Subcutaneous preadipocyte (primary cell): ENCODE data around the gene PLA1A. TPM values are rescaled to one million over a fixed set of nuclear protein-coding genes. Genes with fewer than 3 reads are reported as not detected.

Experiments used
- total RNA-seq: library from RNA; depleted of rRNA; stranded (reverse); fragments of >200 nt; gene quantifications from 2 replicates; pipeline ENCODE4 v1.2.3, GENCODE V29; 2012

Gene PLA1A, protein sequence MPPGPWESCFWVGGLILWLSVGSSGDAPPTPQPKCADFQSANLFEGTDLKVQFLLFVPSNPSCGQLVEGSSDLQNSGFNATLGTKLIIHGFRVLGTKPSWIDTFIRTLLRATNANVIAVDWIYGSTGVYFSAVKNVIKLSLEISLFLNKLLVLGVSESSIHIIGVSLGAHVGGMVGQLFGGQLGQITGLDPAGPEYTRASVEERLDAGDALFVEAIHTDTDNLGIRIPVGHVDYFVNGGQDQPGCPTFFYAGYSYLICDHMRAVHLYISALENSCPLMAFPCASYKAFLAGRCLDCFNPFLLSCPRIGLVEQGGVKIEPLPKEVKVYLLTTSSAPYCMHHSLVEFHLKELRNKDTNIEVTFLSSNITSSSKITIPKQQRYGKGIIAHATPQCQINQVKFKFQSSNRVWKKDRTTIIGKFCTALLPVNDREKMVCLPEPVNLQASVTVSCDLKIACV
- total RNA-seq: not detected in 2 replicates

DNA sequence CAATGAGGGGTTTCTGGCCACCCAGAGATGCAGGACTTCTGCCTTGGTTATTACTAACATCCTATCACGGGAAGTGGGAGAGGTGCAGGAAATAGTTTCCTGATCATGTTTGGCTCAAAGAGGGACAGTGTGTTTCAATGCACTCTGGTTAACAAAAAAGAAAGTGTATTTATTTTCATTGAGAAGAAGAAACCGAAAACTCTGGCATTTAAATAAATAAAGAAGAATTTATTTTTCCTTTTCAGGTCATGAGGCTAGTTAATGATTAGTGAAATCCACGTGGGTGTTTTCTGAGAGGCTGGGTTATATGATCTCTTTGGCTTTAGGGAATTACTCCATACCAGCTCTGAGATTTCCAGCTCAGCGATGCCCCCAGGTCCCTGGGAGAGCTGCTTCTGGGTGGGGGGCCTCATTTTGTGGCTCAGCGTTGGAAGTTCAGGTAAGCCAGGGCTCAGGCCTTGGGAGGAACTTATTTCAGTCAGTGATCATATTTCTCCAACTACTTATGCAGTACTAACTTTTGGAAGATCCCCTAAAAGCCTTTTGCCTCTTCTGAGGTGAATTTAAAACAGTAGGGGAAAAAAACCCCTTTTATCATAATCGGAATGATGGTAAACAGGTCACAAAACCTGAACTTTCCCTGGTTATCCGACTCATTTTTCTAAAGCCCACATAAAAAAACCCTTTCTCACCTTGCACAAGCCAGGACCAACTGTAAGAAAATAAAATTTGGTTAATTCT, at the start of gene PLA1A:
Gene PLA1A, plus strand, starts transcription at position 338 of the 741 bp plus-strand sequence. Its CDS starts 29 bp downstream, at position 367.

GRCh38 chr3:119559441-119559963, 38.2 kb upstream of the PLA1A start, which contains the start of gene CD80:
CD80 (minus strand) TSS chr3:119559614; CDS start chr3:119557728, 1,886 bp downstream.

GRCh38 chr3:119579366-119580066, 18.2 kb upstream of the PLA1A start, which contains the start of gene ADPRH:
ADPRH (plus strand) TSS chr3:119579492; CDS start chr3:119582170, 2,678 bp downstream.

DNA sequence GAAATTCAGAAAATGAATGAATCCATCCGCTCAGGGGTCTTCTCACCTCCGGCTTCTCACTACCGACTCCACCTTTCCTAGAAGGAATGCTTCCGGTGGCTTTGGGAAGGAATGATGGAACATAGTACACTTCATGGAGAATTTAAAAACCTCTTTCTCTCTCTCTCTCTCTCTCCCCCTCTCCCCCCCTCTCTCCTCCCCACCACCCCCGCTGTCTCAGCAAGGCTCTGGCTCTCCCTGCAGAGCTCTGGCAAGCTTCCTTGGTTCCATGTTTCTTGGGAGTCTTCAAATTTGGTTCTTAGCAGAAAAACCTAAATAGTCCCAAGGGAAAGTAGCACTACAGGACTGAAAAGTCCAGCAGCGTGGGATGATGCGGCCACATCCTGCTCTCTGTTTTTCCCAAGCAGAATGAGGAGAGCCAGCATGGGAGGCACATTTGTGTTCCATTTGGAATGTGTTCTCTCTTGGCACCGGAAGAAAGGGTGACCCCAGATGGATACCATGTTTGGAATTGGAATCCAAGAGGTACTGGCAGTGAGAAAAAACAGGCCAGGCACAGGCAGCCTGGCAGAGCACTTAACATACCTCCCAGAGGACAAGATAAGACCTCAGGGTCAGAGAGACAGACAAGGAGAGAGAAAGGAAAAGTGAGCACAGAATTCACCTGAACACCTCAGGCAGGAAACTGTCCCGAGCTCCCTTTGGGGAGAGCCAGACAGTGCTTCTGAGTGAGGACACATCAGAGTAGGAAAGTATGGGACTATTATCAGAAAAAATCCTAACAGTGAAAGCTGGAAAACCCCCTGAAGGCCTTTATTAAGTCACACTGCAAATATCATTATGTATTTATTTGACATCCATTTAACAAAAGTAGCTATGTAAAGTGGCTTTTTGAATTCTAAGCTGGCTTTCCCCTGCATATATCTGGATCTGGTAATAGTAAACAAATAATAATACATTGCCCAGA, 63.1 kb downstream of the PLA1A start, which contains the start of gene POPDC2:
Gene POPDC2, minus strand, starts transcription at position 116 of the 967 bp plus-strand sequence. CDS start 166 bp downstream, outside the sequence.

DNA sequence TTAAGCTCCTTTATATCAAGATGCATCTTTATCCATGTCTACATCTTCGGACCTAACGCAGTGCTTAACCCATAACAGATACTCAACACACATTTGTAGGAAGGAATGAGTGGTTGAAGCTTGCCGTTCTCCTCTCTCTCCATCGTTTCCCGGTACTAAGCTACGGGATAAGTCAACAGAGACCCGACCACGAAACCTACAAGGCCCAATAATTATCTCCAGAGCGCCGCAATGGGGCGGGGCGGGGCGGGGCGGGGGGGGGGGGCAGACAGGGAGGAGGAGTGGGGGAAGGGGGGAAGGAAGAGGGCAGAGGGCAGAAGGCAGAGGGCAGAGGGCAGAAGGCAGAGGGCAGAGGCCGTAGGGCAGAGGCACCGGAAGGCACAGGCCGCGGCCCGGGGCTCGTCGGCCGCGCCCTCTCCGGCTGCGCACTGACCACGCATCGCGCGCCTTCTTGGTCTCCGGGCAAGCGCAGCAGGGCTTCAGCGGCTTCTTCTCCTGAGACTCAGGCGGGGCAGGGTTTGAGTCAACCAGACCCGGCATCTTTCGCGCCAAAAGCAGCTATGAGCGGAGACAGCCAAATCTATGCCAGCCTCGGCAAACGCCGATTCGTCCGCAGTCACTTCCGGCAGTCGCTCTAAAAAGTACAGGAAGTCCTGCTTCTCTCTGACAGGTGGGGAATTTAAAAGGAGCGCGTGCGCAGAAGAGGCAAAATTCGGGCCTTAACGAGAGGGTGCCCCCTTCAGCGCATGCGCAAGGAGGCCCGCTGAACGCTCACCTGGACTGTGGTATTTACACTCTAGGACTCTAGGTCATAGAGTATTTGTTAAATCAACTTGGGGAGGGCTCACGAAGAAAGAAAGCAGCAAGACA, 79.3 kb downstream of the PLA1A start, which contains the start of gene COX17:
Gene COX17, minus strand, starts transcription at position 636 of the 870 bp plus-strand sequence. Its CDS starts 96 bp downstream, at position 540.

Other genes with a start within 250 kb of the PLA1A start
- gene TMEM39A, start 134.3 kb upstream of the PLA1A start, total RNA-seq: 30.5 and 66.7 TPM in 2 replicates
- 15.1 and 16.9 TPM in 2 replicates for gene POGLUT1, start 128.9 kb upstream of the PLA1A start, total RNA-seq
- gene TIMMDC1, start 99.3 kb upstream of the PLA1A start, total RNA-seq: 54.0 and 57.1 TPM in 2 replicates
- not detected in 2 replicates for gene CD80, start 38.3 kb upstream of the PLA1A start, total RNA-seq
- 2.7 and 5.9 TPM in 2 replicates for gene ADPRH, start 18.4 kb upstream of the PLA1A start, total RNA-seq
- under 0.01 TPM in 2 replicates for gene POPDC2, start 62.7 kb downstream of the PLA1A start, total RNA-seq
- gene COX17, start 79.5 kb downstream of the PLA1A start, total RNA-seq: 11.8 and 12.7 TPM in 2 replicates
- gene CFAP91, start 105.1 kb downstream of the PLA1A start, total RNA-seq: under 0.01 and 0.73 TPM in 2 replicates
- gene NR1I2, start 184.2 kb downstream of the PLA1A start, total RNA-seq: 0.20 TPM in 1 of 2 replicates, not detected in the other